Measurements from ENCODE around the gene RABGAP1. TPM values are rescaled to one million over a fixed set of nuclear protein-coding genes. Genes with fewer than 3 reads are reported as not detected.

The RABGAP1 gene
- total RNA-seq, 4 donors from 2014 or later, result 64.3 to 116 (median 79.5) TPM

GRCh38 chr9:123035791-123036190 lies 95.0 kb downstream of the RABGAP1 start:
- no peak for TF ChIP-seq POLR2A (IDR thresholded peaks at IDR 0.05; ENCODE audit: low read depth)
- TF ChIP-seq CTCF (IDR thresholded peaks at IDR 0.05), result no peak
- TF ChIP-seq POLR2AphosphoS5 (IDR thresholded peaks at IDR 0.05), result no peak
- TF ChIP-seq EP300 (IDR thresholded peaks at IDR 0.05), result no peak
- intact Hi-C loops (cut with DNase I), result no loop called here
- Histone ChIP-seq H3K4me3 (peak overlapping the region in 1 of 4 donors; percentile 39), H3K27me3 (no peaks in the 10 kb centered on the region), H3K9me3 (no peaks in the 10 kb centered on the region), H3K27ac (replicated peaks in 1 of 4) (peak overlapping the region; percentile 46 to 70 (median 54)), H3K4me1 (peaks cover 0 to 86% (median 79%) of the 10 kb centered on the region in 4 donors), H3K36me3 (peaks cover 0 to 13% (median 11%) of the 10 kb centered on the region in 4 donors)
- 34% methylated on average over 2 of the region's 2 CpGs for WGBS
- no peak for DNase-seq (ENCODE audit: extremely low spot score)

GRCh38 chr9:123036893-123037545 lies 96.2 kb downstream of the RABGAP1 start:
- peaks cover 0 to 88% (median 83%) of the 10 kb centered on the region in 4 donors for H3K4me1 ChIP-seq
- no peak overlapping the region for H3K4me3 ChIP-seq
- intact Hi-C loops (cut with DNase I), result no loop called here
- 20% methylated on average over 3 of the region's 3 CpGs for WGBS
- no peaks in the 10 kb centered on the region for H3K27me3 ChIP-seq
- DNase-seq (ENCODE audit: extremely low spot score), result no peak
- TF ChIP-seq POLR2AphosphoS5 (IDR thresholded peaks at IDR 0.05) (peak in 1 of 2 donors; percentile 37), POLR2A (IDR thresholded peaks at IDR 0.05; ENCODE audit: low read depth) (no peak)
- peak overlapping the region; percentile 46 to 70 (median 54) for H3K27ac ChIP-seq (replicated peaks in 1 of 4)
- peaks cover 0 to 16% (median 11%) of the 10 kb centered on the region in 4 donors for H3K36me3 ChIP-seq
- no peaks in the 10 kb centered on the region for H3K9me3 ChIP-seq

- DNase-seq (ENCODE audit: extremely low spot score), result no peak
- TF ChIP-seq EP300 (IDR thresholded peaks at IDR 0.05), result no peak
- no peak for TF ChIP-seq POLR2A (IDR thresholded peaks at IDR 0.05; ENCODE audit: low read depth)
- TF ChIP-seq CTCF (IDR thresholded peaks at IDR 0.05), result no peak
- no peak for TF ChIP-seq POLR2AphosphoS5 (IDR thresholded peaks at IDR 0.05)
- intact Hi-C loops (cut with DNase I), result no loop called here
- Histone ChIP-seq H3K27me3 (no peaks in the 10 kb centered on the region), H3K27ac (replicated peaks in 1 of 4) (peak overlapping the region in 3 of 4 donors; percentile 22 to 35 (median 24)), H3K9me3 (no peaks in the 10 kb centered on the region), H3K4me3 (no peak overlapping the region), H3K4me1 (peaks cover 0 to 77% (median 64%) of the 10 kb centered on the region in 4 donors), H3K36me3 (peaks cover 0 to 15% (median 10%) of the 10 kb centered on the region in 4 donors)
- WGBS, result 74% methylated on average over 1 of the region's 1 CpG
These were observed 98.9 kb downstream of the RABGAP1 start for GRCh38 chr9:123039617-123040219.

- no peak for DNase-seq (ENCODE audit: extremely low spot score)
- peaks cover 0 to 76% (median 62%) of the 10 kb centered on the region in 4 donors for H3K4me1 ChIP-seq
- H3K27me3 ChIP-seq, result no peaks in the 10 kb centered on the region
- intact Hi-C loops (cut with DNase I), result no loop called here
- peaks cover 0 to 9% (median 3%) of the 10 kb centered on the region in 4 donors for H3K36me3 ChIP-seq
- TF ChIP-seq EP300 (IDR thresholded peaks at IDR 0.05), result no peak
- no peak for TF ChIP-seq CTCF (IDR thresholded peaks at IDR 0.05)
- TF ChIP-seq POLR2A (IDR thresholded peaks at IDR 0.05; ENCODE audit: low read depth), result no peak
- no peak for TF ChIP-seq POLR2AphosphoS5 (IDR thresholded peaks at IDR 0.05)
- no peak overlapping the region for H3K4me3 ChIP-seq
- WGBS, result 50% methylated on average over 1 of the region's 1 CpG
- H3K9me3 ChIP-seq, result no peaks in the 10 kb centered on the region
- H3K27ac ChIP-seq (replicated peaks in 1 of 4), result peak overlapping the region in 1 of 4 donors; percentile 31
These were observed 100.0 kb downstream of the RABGAP1 start for GRCh38 chr9:123040801-123041200.

- Histone ChIP-seq H3K27me3 (no peaks in the 10 kb centered on the region), H3K36me3 (peaks cover 0 to 9% (median 3%) of the 10 kb centered on the region in 4 donors), H3K4me1 (peaks cover 0 to 70% (median 62%) of the 10 kb centered on the region in 4 donors), H3K9me3 (no peaks in the 10 kb centered on the region), H3K27ac (replicated peaks in 1 of 4) (peak overlapping the region in 3 of 4 donors; percentile 12 to 67 (median 31)), H3K4me3 (no peak overlapping the region)
- no peak for TF ChIP-seq CTCF (IDR thresholded peaks at IDR 0.05)
- TF ChIP-seq EP300 (IDR thresholded peaks at IDR 0.05), result no peak
- no peak for TF ChIP-seq POLR2A (IDR thresholded peaks at IDR 0.05; ENCODE audit: low read depth)
- TF ChIP-seq POLR2AphosphoS5 (IDR thresholded peaks at IDR 0.05), result no peak
- intact Hi-C loops (cut with DNase I), result no loop called here
- 72% methylated on average over 2 of the region's 2 CpGs for WGBS
- no peak for DNase-seq (ENCODE audit: extremely low spot score)
These were observed 100.7 kb downstream of the RABGAP1 start for GRCh38 chr9:123041489-123041888.

Data from esophagus muscularis mucosa (tissue), 4 donors.